Measurements from ENCODE around the gene BLOC1S6. TPM values are rescaled to one million over a fixed set of nuclear protein-coding genes. Genes with fewer than 3 reads are reported as not detected.

BLOC1S6 gene, protein sequence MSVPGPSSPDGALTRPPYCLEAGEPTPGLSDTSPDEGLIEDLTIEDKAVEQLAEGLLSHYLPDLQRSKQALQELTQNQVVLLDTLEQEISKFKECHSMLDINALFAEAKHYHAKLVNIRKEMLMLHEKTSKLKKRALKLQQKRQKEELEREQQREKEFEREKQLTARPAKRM
- total RNA-seq (2022; extraction: Qiagen RNA extraction; ENCODE audit: low read depth) = 17.5 to 31.1 TPM (median 20.8 TPM) in 5 replicates

GRCh38 chr15:45587095-45587862 is at the start of gene BLOC1S6:
BLOC1S6 (plus strand) TSS chr15:45587379; CDS start chr15:45587444, 65 bp downstream.

GRCh38 chr15:45634432-45635190 is 47.4 kb downstream of the BLOC1S6 start, which contains the start of gene SQOR:
SQOR (plus strand) TSS chr15:45635029; CDS start chr15:45658924, 23,895 bp downstream.

Other genes with a start within 250 kb of the BLOC1S6 start
- 2.0 to 3.1 TPM (median 2.1 TPM) in 5 replicates for gene GATM, start 208.8 kb upstream of the BLOC1S6 start, total RNA-seq (2022; extraction: Qiagen RNA extraction; ENCODE audit: low read depth)
- gene SLC30A4, start 64.6 kb upstream of the BLOC1S6 start, total RNA-seq (2022; extraction: Qiagen RNA extraction; ENCODE audit: low read depth) = 1.1 to 1.7 TPM (median 1.6 TPM) in 5 replicates
- 64.4 to 68.6 TPM (median 66.5 TPM) in 5 replicates for gene SQOR, start 47.6 kb downstream of the BLOC1S6 start, total RNA-seq (2022; extraction: Qiagen RNA extraction; ENCODE audit: low read depth)